GM18505 (cell line): ENCODE measurements around the gene MADD.
A peak's percentile ranks its signal among the peaks of the same experiment; 100 is the strongest.

Source experiments
- ATAC-seq: cut with Tn5 transposase; IDR thresholded peaks from one replicate; pipeline ENCODE4 v1.9.1; 2021; ENCODE audit not compliant: unreplicated experiment
- POLR2A ChIP-seq: IDR thresholded peaks from 4 replicates; pipeline ENCODE4 v1.6.1; 2011; ENCODE audit warnings: borderline replicate concordance; ENCODE audit not compliant: insufficient read depth, insufficient read length; ENCODE audit errors: extremely low read depth

MADD gene

GRCh38 chr11:47258317-47258902 lies 11.5 kb upstream of the MADD start:
- no peak for TF ChIP-seq POLR2A
- ATAC-seq, result no peak

- no peak for TF ChIP-seq POLR2A
- no peak for ATAC-seq
Observed at GRCh38 chr11:47259232-47259977, 10.5 kb upstream of the MADD start.

- no peak for ATAC-seq
- TF ChIP-seq POLR2A, result no peak
Observed at GRCh38 chr11:47260366-47260765, 9.6 kb upstream of the MADD start.

GRCh38 chr11:47261291-47261800 lies 8.6 kb upstream of the MADD start:
- TF ChIP-seq POLR2A, result no peak
- ATAC-seq, result no peak

GRCh38 chr11:47264119-47264518 lies 5.8 kb upstream of the MADD start:
- no peak for ATAC-seq
- TF ChIP-seq POLR2A, result no peak

- TF ChIP-seq POLR2A, result no peak
- no peak for ATAC-seq
Observed at GRCh38 chr11:47264521-47264920, 5.4 kb upstream of the MADD start.

- no peak for TF ChIP-seq POLR2A
- no peak for ATAC-seq
Observed at GRCh38 chr11:47267876-47268275, 2.1 kb upstream of the MADD start.

- no peak for ATAC-seq
- TF ChIP-seq POLR2A, result no peak
Observed at GRCh38 chr11:47268448-47269001, 1.4 kb upstream of the MADD start.

GRCh38 chr11:47269002-47269828 lies 718 bp upstream of the MADD start:
- no peak for TF ChIP-seq POLR2A
- peak; percentile 47 for ATAC-seq

GRCh38 chr11:47270331-47271271 lies 668 bp downstream of the MADD start:
- TF ChIP-seq POLR2A, result no peak
- ATAC-seq, result no peak

GRCh38 chr11:47271328-47271727 lies 1.4 kb downstream of the MADD start:
- TF ChIP-seq POLR2A, result no peak
- ATAC-seq, result no peak

GRCh38 chr11:47271961-47272661 lies 2.2 kb downstream of the MADD start:
- TF ChIP-seq POLR2A, result no peak
- no peak for ATAC-seq

GRCh38 chr11:47272706-47273105 lies 2.8 kb downstream of the MADD start:
- no peak for TF ChIP-seq POLR2A
- ATAC-seq, result no peak
